Uterus (tissue), 4 donors: Measurements from ENCODE around the gene TMEM117. TPM values are rescaled to one million over a fixed set of nuclear protein-coding genes. Genes with fewer than 3 reads are reported as not detected.

ENCODE experiments used
- DNase-seq, 2 donors: peaks; one replicate each; pipeline ENCODE4 v3.0.0-alpha.2; 2019 to 2020
- H3K27ac ChIP-seq, 2 donors: fragments of 200-600 bp; sonication (generic); 1 replicate in 1 of 2; 2 replicates in 1 of 2; pipeline ENCODE4 v1.5.1; 2016 to 2018
- H3K27me3 ChIP-seq, 2 donors: fragments of 200-600 bp; sonication (generic); one replicate each; pipeline ENCODE4 v1.5.1; 2018 to 2019; ENCODE audit warnings: control low read depth in 1 of 2
- H3K36me3 ChIP-seq, 2 donors: fragments of 200-600 bp; sonication (generic); one replicate each; pipeline ENCODE4 v1.5.1; 2019; ENCODE audit warnings: control low read depth in 1 of 2
- H3K4me1 ChIP-seq, 2 donors: fragments of 200-600 bp; sonication (generic); one replicate each; pipeline ENCODE4 v1.5.1; 2018 to 2019; ENCODE audit warnings: control low read depth in 1 of 2
- H3K4me3 ChIP-seq, 2 donors: fragments of 200-600 bp; sonication (generic); 1 replicate in 1 of 2; 2 replicates in 1 of 2; pipeline ENCODE4 v1.5.1; 2018 to 2019; ENCODE audit warnings: mild to moderate bottlenecking in 1 of 2
- H3K9me3 ChIP-seq, 2 donors: fragments of 200-600 bp; sonication (generic); one replicate each; pipeline ENCODE4 v1.5.1; 2019; ENCODE audit warnings: control low read depth in 1 of 2
- CTCF ChIP-seq, 4 experiments: fragments of 200-600 bp in 2 of 4; fragments of 450-650 bp in 2 of 4; sonication (generic) in 2 of 4; IDR thresholded peaks; one replicate each; pipeline ENCODE4 v1.5.1; 2016 to 2019; ENCODE audit warnings: antibody characterized with exemption in 4 of 4, mild to moderate bottlenecking in 2 of 4, moderate library complexity in 1 of 4
- POLR2A ChIP-seq, 2 donors: fragments of 450-650 bp; IDR thresholded peaks; one replicate each; pipeline ENCODE4 v1.6.1; 2016; ENCODE audit warnings: antibody characterized with exemption in 2 of 2, mild to moderate bottlenecking in 1 of 2, moderate library complexity in 1 of 2
- intact Hi-C: fragments of 100-400 bp; cut with DNase I; formaldehyde crosslinking; loops from one replicate; pipeline ENCODE4 v1.15.1; 2023; ENCODE audit warnings: low total_unique reads
- total RNA-seq, 4 donors: library from RNA; depleted of rRNA in 3 of 4; stranded (reverse); fragments of >200 nt in 3 of 4; gene quantifications; one replicate each; pipeline versions ENCODE4 v1.1.0 to v1.2.4, GENCODE V29; 2014 to 2023
- donor health status: DM: yes; HTN: yes; CAD: no.

The TMEM117 gene
- total RNA-seq, 4 donors from 2014 or later = 1.0 to 34.4 (median 6.1) TPM

GRCh38 chr12:44223736-44224135, 387.9 kb downstream of the TMEM117 start:
- intact Hi-C loops = no loop called here
- H3K9me3 ChIP-seq = no peaks in the 10 kb centered on the region
- TF ChIP-seq CTCF (IDR thresholded peaks at IDR 0.05) (no peak), POLR2A (IDR thresholded peaks at IDR 0.05) (no peak)

GRCh38 chr12:44224399-44225148, 388.7 kb downstream of the TMEM117 start:
- DNase-seq = no peak
- Histone ChIP-seq H3K27ac (no peak overlapping the region), H3K36me3 (no peaks in the 10 kb centered on the region), H3K27me3 (no peaks in the 10 kb centered on the region), H3K9me3 (no peaks in the 10 kb centered on the region), H3K4me3 (no peak overlapping the region), H3K4me1 (no peaks in the 10 kb centered on the region)
- TF ChIP-seq CTCF (IDR thresholded peaks at IDR 0.05) = no peak
- no peak for TF ChIP-seq POLR2A (IDR thresholded peaks at IDR 0.05)
- intact Hi-C loops = no loop called here

More at GRCh38 chr12:44223736-44224135, 387.9 kb downstream of the TMEM117 start:
- Histone ChIP-seq H3K4me3 (no peak overlapping the region), H3K4me1 (no peaks in the 10 kb centered on the region), H3K27ac (no peak overlapping the region), H3K36me3 (no peaks in the 10 kb centered on the region), H3K27me3 (no peaks in the 10 kb centered on the region)
- DNase-seq = no peak

GRCh38 chr12:44225149-44225510, 389.2 kb downstream of the TMEM117 start:
- H3K27ac ChIP-seq = no peak overlapping the region
- H3K36me3 ChIP-seq = no peaks in the 10 kb centered on the region
- H3K27me3 ChIP-seq = no peaks in the 10 kb centered on the region
- DNase-seq = no peak
- TF ChIP-seq POLR2A (IDR thresholded peaks at IDR 0.05) (no peak), CTCF (IDR thresholded peaks at IDR 0.05) (no peak)
- intact Hi-C loops = no loop called here
- no peaks in the 10 kb centered on the region for H3K4me1 ChIP-seq
- no peaks in the 10 kb centered on the region for H3K9me3 ChIP-seq
- no peak overlapping the region for H3K4me3 ChIP-seq

- no peaks in the 10 kb centered on the region for H3K9me3 ChIP-seq
- H3K27ac ChIP-seq = no peak overlapping the region
- DNase-seq = no peak
- no peaks in the 10 kb centered on the region for H3K27me3 ChIP-seq
- intact Hi-C loops = no loop called here
- TF ChIP-seq CTCF (IDR thresholded peaks at IDR 0.05) = no peak
- H3K36me3 ChIP-seq = no peaks in the 10 kb centered on the region
- H3K4me1 ChIP-seq = no peaks in the 10 kb centered on the region
- H3K4me3 ChIP-seq = no peak overlapping the region
These were observed 391.7 kb downstream of the TMEM117 start for GRCh38 chr12:44227616-44228015.

GRCh38 chr12:44229846-44230245, 394.0 kb downstream of the TMEM117 start:
- no peaks in the 10 kb centered on the region for H3K27me3 ChIP-seq
- no peaks in the 10 kb centered on the region for H3K4me1 ChIP-seq
- DNase-seq = no peak
- no peak overlapping the region for H3K4me3 ChIP-seq
- intact Hi-C loops = no loop called here
- TF ChIP-seq POLR2A (IDR thresholded peaks at IDR 0.05) (no peak), CTCF (IDR thresholded peaks at IDR 0.05) (no peak)
- H3K9me3 ChIP-seq = no peaks in the 10 kb centered on the region
- no peaks in the 10 kb centered on the region for H3K36me3 ChIP-seq
- no peak overlapping the region for H3K27ac ChIP-seq
